GM23338 (cell line): ENCODE measurements around the gene L3MBTL4.

Source experiments
- CTCF ChIP-seq, 2 experiments: fragments of 200-600 bp in 1 of 2; sonication (generic) in 1 of 2; conservative IDR thresholded peaks; 2 replicates each; pipeline versions ENCODE4 v1.5.1 to v1.6.1; 2016 to 2017; ENCODE audit warnings: antibody characterized with exemption in 2 of 2, low read depth in 2 of 2, mild to moderate bottlenecking in 2 of 2, moderate library complexity in 1 of 2
- ZNF114 ChIP-seq: fragments of 250-450 bp; sonication (Bioruptor Pico); IDR thresholded peaks from 2 replicates; pipeline ENCODE4 v1.5.0; 2020; ENCODE audit warnings: mild to moderate bottlenecking, moderate library complexity
- ZNF331 ChIP-seq: fragments of 250-450 bp; sonication (Bioruptor Pico); IDR thresholded peaks from 2 replicates; pipeline ENCODE4 v1.5.0; 2020; ENCODE audit warnings: low read depth, mild to moderate bottlenecking, moderate library complexity
- TF ChIP-seq, protein P1 (sequence below): IDR thresholded peaks from one replicate; pipeline ENCODE4 v1.6.1; 2018; ENCODE audit warnings: antibody characterized with exemption; ENCODE audit not compliant: unreplicated experiment

DNA sequence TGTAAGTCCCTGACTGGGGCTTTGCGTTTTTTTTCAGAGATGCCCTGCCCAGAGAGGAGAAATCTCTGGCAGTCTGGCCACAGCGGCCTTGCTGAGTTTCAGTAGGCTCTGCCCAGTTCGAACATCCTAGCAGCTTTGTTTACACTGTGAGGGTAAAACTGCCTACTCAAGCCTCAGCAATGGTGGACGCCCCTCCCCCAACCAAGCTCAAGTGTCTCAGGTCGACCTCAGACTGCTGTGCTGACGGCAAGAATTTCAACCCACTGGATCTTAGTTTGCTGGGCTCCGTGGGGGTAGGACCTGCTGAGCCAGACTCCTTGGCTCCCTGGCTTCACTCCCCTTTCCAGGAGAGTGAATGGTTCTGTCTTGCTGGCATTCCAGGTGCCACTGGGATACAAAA is 31.7 kb downstream of the L3MBTL4 start:
- TF ChIP-seq ZNF331 (no peak), CTCF (conservative IDR thresholded peaks at IDR 0.05; ENCODE audit: low read depth in 2 of 2) (no peak), ZNF114 (CRISPR knock-in tag) (no peak)
- TF ChIP-seq, protein P1, sequence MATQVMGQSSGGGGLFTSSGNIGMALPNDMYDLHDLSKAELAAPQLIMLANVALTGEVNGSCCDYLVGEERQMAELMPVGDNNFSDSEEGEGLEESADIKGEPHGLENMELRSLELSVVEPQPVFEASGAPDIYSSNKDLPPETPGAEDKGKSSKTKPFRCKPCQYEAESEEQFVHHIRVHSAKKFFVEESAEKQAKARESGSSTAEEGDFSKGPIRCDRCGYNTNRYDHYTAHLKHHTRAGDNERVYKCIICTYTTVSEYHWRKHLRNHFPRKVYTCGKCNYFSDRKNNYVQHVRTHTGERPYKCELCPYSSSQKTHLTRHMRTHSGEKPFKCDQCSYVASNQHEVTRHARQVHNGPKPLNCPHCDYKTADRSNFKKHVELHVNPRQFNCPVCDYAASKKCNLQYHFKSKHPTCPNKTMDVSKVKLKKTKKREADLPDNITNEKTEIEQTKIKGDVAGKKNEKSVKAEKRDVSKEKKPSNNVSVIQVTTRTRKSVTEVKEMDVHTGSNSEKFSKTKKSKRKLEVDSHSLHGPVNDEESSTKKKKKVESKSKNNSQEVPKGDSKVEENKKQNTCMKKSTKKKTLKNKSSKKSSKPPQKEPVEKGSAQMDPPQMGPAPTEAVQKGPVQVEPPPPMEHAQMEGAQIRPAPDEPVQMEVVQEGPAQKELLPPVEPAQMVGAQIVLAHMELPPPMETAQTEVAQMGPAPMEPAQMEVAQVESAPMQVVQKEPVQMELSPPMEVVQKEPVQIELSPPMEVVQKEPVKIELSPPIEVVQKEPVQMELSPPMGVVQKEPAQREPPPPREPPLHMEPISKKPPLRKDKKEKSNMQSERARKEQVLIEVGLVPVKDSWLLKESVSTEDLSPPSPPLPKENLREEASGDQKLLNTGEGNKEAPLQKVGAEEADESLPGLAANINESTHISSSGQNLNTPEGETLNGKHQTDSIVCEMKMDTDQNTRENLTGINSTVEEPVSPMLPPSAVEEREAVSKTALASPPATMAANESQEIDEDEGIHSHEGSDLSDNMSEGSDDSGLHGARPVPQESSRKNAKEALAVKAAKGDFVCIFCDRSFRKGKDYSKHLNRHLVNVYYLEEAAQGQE: no peak
